Measurements from ENCODE around the gene DOK5.

The DOK5 gene

GRCh38 chr20:54626126-54626525, 150.7 kb downstream of the DOK5 start:
- no peak for TF ChIP-seq CTCF (IDR thresholded peaks at IDR 0.05)
- Histone ChIP-seq H3K4me1 (ENCODE audit: control insufficient read depth in 1 of 2, insufficient read depth in 1 of 2, low read depth in 1 of 2, low read length in 1 of 2) (no peaks in the 10 kb centered on the region), H3K9me3 (no peaks in the 10 kb centered on the region), H3K36me3 (no peaks in the 10 kb centered on the region), H3K27me3 (no peaks in the 10 kb centered on the region), H3K4me3 (ENCODE audit: low read depth in 1 of 2, low read length in 1 of 2) (no peak overlapping the region), H3K27ac (no peak overlapping the region)

GRCh38 chr20:54629632-54630031, 154.2 kb downstream of the DOK5 start:
- no peak for TF ChIP-seq CTCF (IDR thresholded peaks at IDR 0.05)
- no peaks in the 10 kb centered on the region for H3K36me3 ChIP-seq
- no peaks in the 10 kb centered on the region for H3K4me1 ChIP-seq (ENCODE audit: control insufficient read depth in 1 of 2, insufficient read depth in 1 of 2, low read depth in 1 of 2, low read length in 1 of 2)

GRCh38 chr20:54630582-54630981, 155.2 kb downstream of the DOK5 start:
- Histone ChIP-seq H3K27ac (no peak overlapping the region), H3K4me3 (ENCODE audit: low read depth in 1 of 2, low read length in 1 of 2) (no peak overlapping the region), H3K36me3 (no peaks in the 10 kb centered on the region), H3K9me3 (no peaks in the 10 kb centered on the region), H3K4me1 (ENCODE audit: control insufficient read depth in 1 of 2, insufficient read depth in 1 of 2, low read depth in 1 of 2, low read length in 1 of 2) (no peaks in the 10 kb centered on the region), H3K27me3 (peaks cover 7% of the 10 kb centered on the region)
- no peak for TF ChIP-seq CTCF (IDR thresholded peaks at IDR 0.05)

More at GRCh38 chr20:54629632-54630031, 154.2 kb downstream of the DOK5 start:
- Histone ChIP-seq H3K4me3 (ENCODE audit: low read depth in 1 of 2, low read length in 1 of 2) (no peak overlapping the region), H3K9me3 (no peaks in the 10 kb centered on the region), H3K27me3 (peaks cover 7% of the 10 kb centered on the region), H3K27ac (no peak overlapping the region)

GRCh38 chr20:54631059-54631458, 155.7 kb downstream of the DOK5 start:
- Histone ChIP-seq H3K27ac (no peak overlapping the region), H3K4me1 (ENCODE audit: control insufficient read depth in 1 of 2, insufficient read depth in 1 of 2, low read depth in 1 of 2, low read length in 1 of 2) (no peaks in the 10 kb centered on the region), H3K4me3 (ENCODE audit: low read depth in 1 of 2, low read length in 1 of 2) (no peak overlapping the region), H3K36me3 (no peaks in the 10 kb centered on the region), H3K27me3 (peaks cover 7% of the 10 kb centered on the region), H3K9me3 (no peaks in the 10 kb centered on the region)
- no peak for TF ChIP-seq CTCF (IDR thresholded peaks at IDR 0.05)

- H3K4me1 ChIP-seq (ENCODE audit: control insufficient read depth in 1 of 2, insufficient read depth in 1 of 2, low read depth in 1 of 2, low read length in 1 of 2): no peaks in the 10 kb centered on the region
- H3K27me3 ChIP-seq: peaks cover 7% of the 10 kb centered on the region
- no peak overlapping the region for H3K4me3 ChIP-seq (ENCODE audit: low read depth in 1 of 2, low read length in 1 of 2)
- no peaks in the 10 kb centered on the region for H3K9me3 ChIP-seq
- H3K36me3 ChIP-seq: no peaks in the 10 kb centered on the region
- no peak for TF ChIP-seq CTCF (IDR thresholded peaks at IDR 0.05)
- no peak overlapping the region for H3K27ac ChIP-seq
These were observed 158.3 kb downstream of the DOK5 start for GRCh38 chr20:54633374-54634355.

Measured in neutrophil (primary cell).